K562 (cell line): Measurements from ENCODE around the gene MIEF1. TPM values are rescaled to one million over a fixed set of nuclear protein-coding genes. Genes with fewer than 3 reads are reported as not detected.

ENCODE experiments used
- ASH1L ChIP-seq: fragments of 450-650 bp; IDR thresholded peaks from 2 replicates; pipeline ENCODE4 v1.6.1; 2018; ENCODE audit warnings: borderline replicate concordance, mild to moderate bottlenecking, low read depth; ENCODE audit not compliant: partially characterized antibody
- CTCF ChIP-seq, 3 experiments: IDR thresholded peaks in 2 of 3; conservative IDR thresholded peaks in 1 of 3; 2 replicates each; pipeline ENCODE4 v1.5.1; 2011 to 2012; ENCODE audit warnings: low read length in 3 of 3, mild to moderate bottlenecking in 3 of 3, control low read depth in 2 of 3, improper control_type of control experiment in 1 of 3, inconsistent platforms in 1 of 3, low read depth in 1 of 3, mixed read lengths in 1 of 3, moderate library complexity in 1 of 3; ENCODE audit not compliant: insufficient read depth in 2 of 3
- DACH1 ChIP-seq: fragments of 450-650 bp; IDR thresholded peaks from 2 replicates; pipeline ENCODE4 v1.6.1; 2018; ENCODE audit not compliant: partially characterized antibody
- ELK1 ChIP-seq: sonication (generic); formaldehyde crosslinking; IDR thresholded peaks from 2 replicates; pipeline ENCODE4 v1.8.1; 2022; ENCODE audit warnings: missing genetic modification reagents
- HNRNPK ChIP-seq: fragments of 200-400 bp; formaldehyde crosslinking; IDR thresholded peaks from one replicate; pipeline ENCODE4 v1.6.1; 2018; ENCODE audit warnings: mild to moderate bottlenecking, low read depth, low read length; ENCODE audit not compliant: poor library complexity, severe bottlenecking
- MNT ChIP-seq, 2 experiments: fragments of 450-650 bp; conservative IDR thresholded peaks; 2 replicates each; pipeline ENCODE4 v1.6.1; 2017; ENCODE audit warnings: mild to moderate bottlenecking in 2 of 2, moderate library complexity in 2 of 2
- MTA3 ChIP-seq: fragments of 450-650 bp; formaldehyde crosslinking; IDR thresholded peaks from 2 replicates; pipeline ENCODE4 v1.6.1; 2017; ENCODE audit warnings: mild to moderate bottlenecking, borderline replicate concordance
- NFE2 ChIP-seq: IDR thresholded peaks from 2 replicates; pipeline ENCODE4 v1.6.1; 2014; ENCODE audit warnings: antibody characterized with exemption, low read depth
- NRF1 ChIP-seq, 2 experiments: fragments of 450-650 bp; IDR thresholded peaks in 1 of 2; conservative IDR thresholded peaks in 1 of 2; 2 replicates each; pipeline ENCODE4 v1.6.1; 2014; ENCODE audit warnings: mild to moderate bottlenecking in 2 of 2
- RERE ChIP-seq: sonication (generic); formaldehyde crosslinking; IDR thresholded peaks from 2 replicates; pipeline ENCODE4 v1.8.0; 2023; ENCODE audit warnings: missing genetic modification reagents, mild to moderate bottlenecking, borderline replicate concordance
- USF2 ChIP-seq: sonication (generic); formaldehyde crosslinking; IDR thresholded peaks from 2 replicates; pipeline ENCODE4 v1.5.0; 2020; ENCODE audit warnings: missing genetic modification reagents
- ZNF197 ChIP-seq: fragments of 200-800 bp; sonication (Bioruptor generic); IDR thresholded peaks from 2 replicates; pipeline ENCODE4 v1.6.1; 2016; ENCODE audit warnings: low read depth, missing genetic modification characterization, missing compliant biosample characterization
- ZNF655 ChIP-seq: fragments of 250-450 bp; sonication (Bioruptor Pico); IDR thresholded peaks from 2 replicates; pipeline ENCODE4 v1.5.0; 2021
- polyA plus RNA-seq, 8 experiments: library from polyadenylated mRNA; depleted of rRNA in 4 of 8; stranded (reverse) in 5 of 8; unstranded in 3 of 8; fragments of >200 nt; fragmentation: Nextera tagmentation in 2 of 8; fragmentation: Illumina TruSeq in 1 of 8; extraction: Ambion mirVana in 2 of 8; extraction: Trizol in 1 of 8; gene quantifications; 2 replicates each; pipeline versions ENCODE4 v1.2.1 to v1.2.3, GENCODE V29; 2011 to 2014; ENCODE audit warnings: inconsistent platforms in 1 of 8, missing spikeins in 1 of 8
- total RNA-seq, 7 experiments: library from RNA; depleted of rRNA in 6 of 7; stranded (reverse); fragments of >200 nt in 6 of 7; fragmentation: Illumina TruSeq in 2 of 7; extraction: Trizol in 2 of 7; gene quantifications; 2 replicates each; pipeline versions ENCODE4 v1.2.1 to v1.2.3, GENCODE V29; 2011 to 2021; ENCODE audit warnings: low replicate concordance in 1 of 7

Gene MIEF1
- total and polyA plus RNA-seq, 9 of the 15 experiments (the other 6 are each of a cell fraction or from before 2014, with no cell fraction given) = 10.9 to 51.8 (median 25.5) TPM

- no peak for TF ChIP-seq RERE (CRISPR knock-in tag)
- TF ChIP-seq USF2 (CRISPR knock-in tag) = no peak
- TF ChIP-seq ZNF197 (CRISPR knock-in tag) = no peak
- no peak for TF ChIP-seq DACH1
- no peak for TF ChIP-seq ASH1L
- TF ChIP-seq ZNF655 = peak; percentile 89; the same call in 1 of the 2 replicates
- no peak for TF ChIP-seq NFE2
- TF ChIP-seq MTA3 = 0 out of 2 replicates have a peak, but pooled peaks have one; percentile 38
- peak; percentile 49 to 62 for TF ChIP-seq NRF1 (conservative IDR thresholded peaks at IDR 0.05 in 1 of 2, IDR thresholded peaks at IDR 0.05 in 1 of 2)
- no peak for TF ChIP-seq HNRNPK
- no peak for TF ChIP-seq ELK1 (CRISPR knock-in tag)
- 0 out of 4 replicates have a peak, but pooled peaks of 1 of the 2 experiments have one; percentile 12 for TF ChIP-seq MNT (conservative IDR thresholded peaks at IDR 0.05)
- no peak for TF ChIP-seq CTCF (IDR thresholded peaks at IDR 0.05 in 2 of 3, conservative IDR thresholded peaks at IDR 0.05 in 1 of 3; ENCODE audit: insufficient read depth in 2 of 3, low read depth in 1 of 3, low read length in 3 of 3)
These were observed 20.6 kb downstream of the MIEF1 start (continued) for GRCh38 chr22:39522567-39523300.
